Neural progenitor cell (in vitro differentiated cells): ENCODE results near the gene LMX1B. TPM values are rescaled to one million over a fixed set of nuclear protein-coding genes. Genes with fewer than 3 reads are reported as not detected.

Source experiments
- DNase-seq: peaks from one replicate; pipeline ENCODE4 v3.0.0-alpha.2; 2016; ENCODE audit warnings: low spot score
- H2AFZ ChIP-seq: fragments of 200-600 bp; sonication (generic); replicated peaks from 2 replicates; pipeline ENCODE4 v1.6.1; 2016; ENCODE audit warnings: antibody characterized with exemption
- H3F3A ChIP-seq: fragments of 200-600 bp; sonication (generic); 2 replicates; pipeline ENCODE4 v1.6.1; 2016; ENCODE audit warnings: antibody characterized with exemption, low read depth
- H3K27ac ChIP-seq: fragments of 200-600 bp; sonication (generic); 2 replicates; pipeline ENCODE4 v1.5.1; 2016; ENCODE audit warnings: mild to moderate bottlenecking
- H3K27me3 ChIP-seq: fragments of 200-600 bp; sonication (generic); 2 replicates; pipeline ENCODE4 v1.6.1; 2016; ENCODE audit warnings: mild to moderate bottlenecking, moderate library complexity
- H3K36me3 ChIP-seq: fragments of 200-600 bp; sonication (generic); 2 replicates; pipeline ENCODE4 v1.5.1; 2016
- H3K4me1 ChIP-seq: fragments of 200-600 bp; sonication (generic); 2 replicates; pipeline ENCODE4 v1.6.1; 2016; ENCODE audit warnings: mixed run types
- H3K4me2 ChIP-seq: fragments of 200-600 bp; sonication (generic); 2 replicates; pipeline ENCODE4 v1.6.1; 2016
- H3K4me3 ChIP-seq: fragments of 200-600 bp; sonication (generic); 2 replicates; pipeline ENCODE4 v1.5.1; 2016
- H3K79me2 ChIP-seq: fragments of 200-600 bp; sonication (generic); 2 replicates; pipeline ENCODE4 v1.6.1; 2016; ENCODE audit warnings: low read depth
- H3K9ac ChIP-seq: fragments of 200-600 bp; sonication (generic); 2 replicates; pipeline ENCODE4 v1.6.1; 2016
- H3K9me3 ChIP-seq: fragments of 200-600 bp; sonication (generic); 2 replicates; pipeline ENCODE4 v1.5.1; 2016; ENCODE audit warnings: low read depth
- H4K20me1 ChIP-seq: fragments of 200-600 bp; sonication (generic); 2 replicates; pipeline ENCODE4 v1.6.1; 2016; ENCODE audit warnings: low read depth
- H3K27ac Mint-ChIP-seq: 3 replicates; pipeline ENCODE4 v1.8.0; 2021; ENCODE audit warnings: mixed read lengths
- H3K27me3 Mint-ChIP-seq: 2 replicates; pipeline ENCODE4 v1.8.0; 2022; ENCODE audit warnings: low read depth, mild to moderate bottlenecking, inconsistent platforms, moderate library complexity, mixed read lengths; ENCODE audit not compliant: insufficient read depth
- H3K36me3 Mint-ChIP-seq: 3 replicates; pipeline ENCODE4 v1.8.0; 2021; ENCODE audit warnings: mixed read lengths
- H3K4me1 Mint-ChIP-seq: 3 replicates; pipeline ENCODE4 v1.8.0; 2021; ENCODE audit warnings: mixed read lengths
- H3K4me3 Mint-ChIP-seq: 3 replicates; pipeline ENCODE4 v1.8.0; 2021; ENCODE audit warnings: mild to moderate bottlenecking, moderate library complexity, mixed read lengths
- H3K9me3 Mint-ChIP-seq: 3 replicates; pipeline ENCODE4 v1.8.0; 2020; ENCODE audit warnings: mixed read lengths
- CTCF ChIP-seq: fragments of 200-600 bp; sonication (generic); IDR thresholded peaks from 2 replicates; pipeline ENCODE4 v1.5.1; 2017; ENCODE audit warnings: antibody characterized with exemption, mild to moderate bottlenecking
- EZH2 ChIP-seq: fragments of 200-600 bp; sonication (generic); IDR thresholded peaks from 2 replicates; pipeline ENCODE4 v1.6.1; 2017; ENCODE audit warnings: antibody characterized with exemption, mild to moderate bottlenecking, moderate library complexity
- EZH2phosphoT487 ChIP-seq: fragments of 200-600 bp; sonication (generic); IDR thresholded peaks from 2 replicates; pipeline ENCODE4 v1.6.1; 2017; ENCODE audit warnings: antibody characterized with exemption
- total RNA-seq: library from RNA; depleted of rRNA; stranded (reverse); fragments of >200 nt; gene quantifications from 2 replicates; pipeline ENCODE4 v1.2.3, GENCODE V29; 2015; ENCODE audit warnings: low replicate concordance

LMX1B gene
- total RNA-seq, 1 donor from 2014 or later: 0.19 TPM

GRCh38 chr9:126591922-126592321 is 21.8 kb upstream of the LMX1B start:
- no peak overlapping the region for H3K27ac ChIP-seq
- no peak overlapping the region for H3K4me3 ChIP-seq
- no peak overlapping the region for H3K4me3 Mint-ChIP-seq
- H3K27ac Mint-ChIP-seq: no peak overlapping the region
- H3K36me3 Mint-ChIP-seq: no peaks in the 10 kb centered on the region
- peaks cover 7% of the 10 kb centered on the region for H3K9me3 Mint-ChIP-seq
- peaks cover 3% of the 10 kb centered on the region for H3K27me3 ChIP-seq
- peaks cover 5% of the 10 kb centered on the region for H3F3A ChIP-seq
- DNase-seq: no peak
- H3K4me2 ChIP-seq: no peak overlapping the region
- H2AFZ ChIP-seq: no peak overlapping the region
- H3K4me1 ChIP-seq: peaks cover 7% of the 10 kb centered on the region
- peaks cover 35% of the 10 kb centered on the region for H3K4me1 Mint-ChIP-seq
- no peak overlapping the region for H3K9ac ChIP-seq
- no peaks in the 10 kb centered on the region for H3K9me3 ChIP-seq
- TF ChIP-seq EZH2phosphoT487: no peak
- no peak for TF ChIP-seq EZH2
- no peak for TF ChIP-seq CTCF
- no peaks in the 10 kb centered on the region for H3K36me3 ChIP-seq
- H3K79me2 ChIP-seq: no peaks in the 10 kb centered on the region
- no peaks in the 10 kb centered on the region for H4K20me1 ChIP-seq
- peaks cover 6% of the 10 kb centered on the region for H3K27me3 Mint-ChIP-seq

- Histone ChIP-seq H3K9ac (no peak overlapping the region), H3K27ac (no peak overlapping the region), H3K79me2 (no peaks in the 10 kb centered on the region), H3F3A (peaks cover 5% of the 10 kb centered on the region), H3K4me2 (no peak overlapping the region), H3K9me3 (no peaks in the 10 kb centered on the region), H3K4me3 (no peak overlapping the region), H2AFZ (no peak overlapping the region), H4K20me1 (no peaks in the 10 kb centered on the region), H3K27me3 (peaks cover 6% of the 10 kb centered on the region), H3K36me3 (no peaks in the 10 kb centered on the region), H3K4me1 (peaks cover 7% of the 10 kb centered on the region)
- peaks cover 30% of the 10 kb centered on the region for H3K4me1 Mint-ChIP-seq
- no peak overlapping the region for H3K27ac Mint-ChIP-seq
- DNase-seq: peak; percentile 47
- no peaks in the 10 kb centered on the region for H3K36me3 Mint-ChIP-seq
- TF ChIP-seq CTCF (no peak), EZH2 (no peak), EZH2phosphoT487 (no peak)
- H3K4me3 Mint-ChIP-seq: no peak overlapping the region
- peaks cover 7% of the 10 kb centered on the region for H3K9me3 Mint-ChIP-seq
- peaks cover 6% of the 10 kb centered on the region for H3K27me3 Mint-ChIP-seq
These were observed 21.3 kb upstream of the LMX1B start for GRCh38 chr9:126592461-126592860.

- H3K36me3 ChIP-seq: no peaks in the 10 kb centered on the region
- TF ChIP-seq EZH2phosphoT487 (no peak), CTCF (no peak), EZH2 (no peak)
- H3K27ac Mint-ChIP-seq: no peak overlapping the region
- H3K4me1 ChIP-seq: peaks cover 7% of the 10 kb centered on the region
- H2AFZ ChIP-seq: no peak overlapping the region
- no peaks in the 10 kb centered on the region for H3K36me3 Mint-ChIP-seq
- H3F3A ChIP-seq: peaks cover 10% of the 10 kb centered on the region
- H4K20me1 ChIP-seq: no peaks in the 10 kb centered on the region
- no peaks in the 10 kb centered on the region for H3K9me3 ChIP-seq
- no peak overlapping the region for H3K27ac ChIP-seq
- peaks cover 2% of the 10 kb centered on the region for H3K9me3 Mint-ChIP-seq
- no peaks in the 10 kb centered on the region for H3K79me2 ChIP-seq
- H3K27me3 ChIP-seq: peaks cover 22% of the 10 kb centered on the region
- no peak overlapping the region for H3K9ac ChIP-seq
- H3K4me3 Mint-ChIP-seq: no peak overlapping the region
- DNase-seq: no peak
- H3K4me2 ChIP-seq: no peak overlapping the region
- H3K27me3 Mint-ChIP-seq: peaks cover 10% of the 10 kb centered on the region
- H3K4me1 Mint-ChIP-seq: peaks cover 13% of the 10 kb centered on the region
- H3K4me3 ChIP-seq: no peak overlapping the region
These were observed 17.7 kb upstream of the LMX1B start for GRCh38 chr9:126595982-126596381.
